ENCODE measurements around the gene WNT8B. TPM values are rescaled to one million over a fixed set of nuclear protein-coding genes. Genes with fewer than 3 reads are reported as not detected.

WNT8B gene
- total and polyA plus RNA-seq, 10 of the 15 experiments (the other 5 are each of a cell fraction or from before 2014, with no cell fraction given) = not detected

- TF ChIP-seq ZBTB33 (IDR thresholded peaks at IDR 0.05) (no peak), SP1 (IDR thresholded peaks at IDR 0.05; ENCODE audit: low read depth, low read length) (no peak), EP300 (IDR thresholded peaks at IDR 0.05; ENCODE audit: borderline replicate concordance in 1 of 2, control insufficient read depth in 1 of 2, low read depth in 2 of 2, low read length in 2 of 2) (no peak), MLLT1 (IDR thresholded peaks at IDR 0.05) (no peak), SIX5 (IDR thresholded peaks at IDR 0.05; ENCODE audit: low read depth, low read length, severe bottlenecking) (no peak), ZBTB4 (CRISPR knock-in tag; IDR thresholded peaks at IDR 0.05) (no peak), SMAD5 (IDR thresholded peaks at IDR 0.05; ENCODE audit: low read depth) (no peak), CTCF (IDR thresholded peaks at IDR 0.05 in 2 of 3, conservative IDR thresholded peaks at IDR 0.05 in 1 of 3; ENCODE audit: control insufficient read depth in 2 of 3, extremely low read depth in 1 of 3, insufficient read depth in 1 of 3, low read depth in 3 of 3, low read length in 3 of 3) (no peak), EZH2 (IDR thresholded peaks at IDR 0.05; ENCODE audit: borderline replicate concordance, control insufficient read depth, low read depth, low read length) (no peak), YBX1 (IDR thresholded peaks at IDR 0.05) (no peak), USF2 (IDR thresholded peaks at IDR 0.05; ENCODE audit: borderline replicate concordance, low read depth, low read length) (no peak), MXI1 (IDR thresholded peaks at IDR 0.05; ENCODE audit: low read depth, low read length) (no peak), MAX (IDR thresholded peaks at IDR 0.05; ENCODE audit: low read depth, low read length) (no peak)
- ChIA-PET SMC1A (ENCODE audit: uncharacterized antibody, unreplicated experiment) (interaction anchor here (1.4 kb wide), 1 partner anchor 9 kb away, joined by 3 read pairs; no protein-coding TSS in a partner anchor), CTCF (interaction anchor here (0.6 to 1.9 kb wide), 4 partner anchors 9 to 864 kb away, joined by 3 to 6 read pairs (median 4); no protein-coding TSS in a partner anchor), POLR2A (no interaction called here), RAD21 (ENCODE audit: unreplicated experiment) (no interaction called here)
- Histone ChIP-seq H3K36me3 (ENCODE audit: control insufficient read depth in 2 of 2, insufficient read depth in 2 of 2, low read length in 1 of 2) (peaks cover 5 to 14% of the 10 kb centered on the region in 2 experiments; a peak in 3 of 4 replicates), H3K9me3 (replicated peaks; ENCODE audit: control insufficient read depth, insufficient read depth, low read length) (no peaks in the 10 kb centered on the region), H3K27ac (ENCODE audit: control insufficient read depth, insufficient read depth) (no peak overlapping the region), H3K9ac (ENCODE audit: control insufficient read depth, insufficient read depth, low read length) (no peak overlapping the region), H4K20me1 (ENCODE audit: control insufficient read depth, insufficient read depth) (no peaks in the 10 kb centered on the region), H2AFZ (ENCODE audit: control insufficient read depth, low read depth, low read length) (no peak overlapping the region), H3K27me3 (replicated peaks in 1 of 2; ENCODE audit: control insufficient read depth in 2 of 2, insufficient read depth in 2 of 2, low read length in 1 of 2) (no peaks in the 10 kb centered on the region), H3K4me1 (ENCODE audit: control insufficient read depth, insufficient read depth, low read length) (no peaks in the 10 kb centered on the region), H3K4me2 (ENCODE audit: control insufficient read depth, insufficient read depth) (no peak overlapping the region), H3K79me2 (ENCODE audit: control insufficient read depth, insufficient read depth, low read length) (no peaks in the 10 kb centered on the region), H3K4me3 (no peak overlapping the region)
- DNase-seq (ENCODE audit: low read depth, low spot score) (no peak), ATAC-seq (no peak), FAIRE-seq (no peak)
- BruUV-seq (replicated peaks) = no TSS peak
- intact Hi-C loops (cut with micrococcal nuclease; ENCODE audit: unreplicated experiment) = no loop called here
- WGBS (ENCODE audit: insufficient coverage, insufficient replicate concordance, low lambda C conversion rate, missing lambda C conversion rate) = 95% methylated on average over 2 of the region's 2 CpGs
- in situ Hi-C loops (cut with MboI) = no loop called here
Measured at GRCh38 chr10:100490531-100490930, 27.7 kb downstream of the WNT8B start.

Data from GM12878 (cell line).